Upper lobe of left lung (tissue), 4 donors: Measurements from ENCODE around the gene LIMK2.

ENCODE experiments used
- EP300 ChIP-seq, 4 donors: sonication (generic); formaldehyde crosslinking; IDR thresholded peaks; one replicate each; pipeline ENCODE4 v1.5.1; 2017; ENCODE audit warnings: antibody characterized with exemption in 4 of 4, control low read depth in 2 of 4
- POLR2A ChIP-seq, 4 donors: fragments of 450-650 bp; IDR thresholded peaks; one replicate each; pipeline ENCODE4 v1.5.1; 2016 to 2017; ENCODE audit warnings: antibody characterized with exemption in 4 of 4, mild to moderate bottlenecking in 2 of 4
- POLR2AphosphoS5 ChIP-seq, 2 donors: sonication (generic); formaldehyde crosslinking; IDR thresholded peaks; one replicate each; pipeline ENCODE4 v1.5.1; 2017; ENCODE audit warnings: antibody characterized with exemption in 2 of 2
- TF ChIP-seq, protein P1 (sequence below), 6 experiments: fragments of 450-650 bp in 4 of 6; fragments of 200-600 bp in 2 of 6; sonication (generic) in 2 of 6; IDR thresholded peaks; one replicate each; pipeline ENCODE4 v1.5.1; 2016 to 2019; ENCODE audit warnings: antibody characterized with exemption in 6 of 6

DNA sequence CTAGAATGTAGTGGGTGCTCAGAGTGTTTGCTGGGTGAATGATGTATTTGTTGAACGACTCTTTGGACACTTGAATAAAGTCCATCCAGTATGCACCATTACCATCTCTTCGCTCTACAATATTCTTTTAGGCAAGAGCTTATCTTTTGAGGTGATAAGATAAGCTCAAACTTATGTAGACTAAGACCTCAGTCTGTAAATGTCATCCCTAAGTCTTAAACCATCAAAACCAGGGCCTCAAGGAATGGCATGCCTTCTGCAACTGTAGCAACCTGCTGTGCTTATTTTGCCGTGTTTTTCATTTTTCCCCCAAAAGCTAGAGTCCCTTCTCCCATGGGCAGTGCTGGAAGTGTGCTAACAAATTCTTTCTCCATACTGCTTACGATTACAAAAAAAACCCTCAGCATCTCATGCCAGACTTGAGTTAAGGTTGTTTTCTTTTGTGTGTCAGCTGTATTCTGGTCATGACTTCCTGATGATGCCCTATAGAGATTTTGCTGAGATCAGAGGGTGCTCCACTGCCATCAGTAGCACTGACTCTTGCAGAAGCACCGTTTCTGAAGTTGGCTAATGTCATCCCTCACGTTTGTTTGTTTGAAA lies 27.8 kb downstream of the LIMK2 start:
- TF ChIP-seq POLR2AphosphoS5 (IDR thresholded peaks at IDR 0.05): no peak
- TF ChIP-seq, protein P1, sequence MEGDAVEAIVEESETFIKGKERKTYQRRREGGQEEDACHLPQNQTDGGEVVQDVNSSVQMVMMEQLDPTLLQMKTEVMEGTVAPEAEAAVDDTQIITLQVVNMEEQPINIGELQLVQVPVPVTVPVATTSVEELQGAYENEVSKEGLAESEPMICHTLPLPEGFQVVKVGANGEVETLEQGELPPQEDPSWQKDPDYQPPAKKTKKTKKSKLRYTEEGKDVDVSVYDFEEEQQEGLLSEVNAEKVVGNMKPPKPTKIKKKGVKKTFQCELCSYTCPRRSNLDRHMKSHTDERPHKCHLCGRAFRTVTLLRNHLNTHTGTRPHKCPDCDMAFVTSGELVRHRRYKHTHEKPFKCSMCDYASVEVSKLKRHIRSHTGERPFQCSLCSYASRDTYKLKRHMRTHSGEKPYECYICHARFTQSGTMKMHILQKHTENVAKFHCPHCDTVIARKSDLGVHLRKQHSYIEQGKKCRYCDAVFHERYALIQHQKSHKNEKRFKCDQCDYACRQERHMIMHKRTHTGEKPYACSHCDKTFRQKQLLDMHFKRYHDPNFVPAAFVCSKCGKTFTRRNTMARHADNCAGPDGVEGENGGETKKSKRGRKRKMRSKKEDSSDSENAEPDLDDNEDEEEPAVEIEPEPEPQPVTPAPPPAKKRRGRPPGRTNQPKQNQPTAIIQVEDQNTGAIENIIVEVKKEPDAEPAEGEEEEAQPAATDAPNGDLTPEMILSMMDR (IDR thresholded peaks at IDR 0.05): no peak
- TF ChIP-seq POLR2A (IDR thresholded peaks at IDR 0.05): no peak
- TF ChIP-seq EP300 (IDR thresholded peaks at IDR 0.05): no peak
